ENCODE data around the gene ELMO1. TPM values are rescaled to one million over a fixed set of nuclear protein-coding genes. Genes with fewer than 3 reads are reported as not detected.

Gene ELMO1
- total RNA-seq, 1 experiment from 2014 or later, result not detected

DNA sequence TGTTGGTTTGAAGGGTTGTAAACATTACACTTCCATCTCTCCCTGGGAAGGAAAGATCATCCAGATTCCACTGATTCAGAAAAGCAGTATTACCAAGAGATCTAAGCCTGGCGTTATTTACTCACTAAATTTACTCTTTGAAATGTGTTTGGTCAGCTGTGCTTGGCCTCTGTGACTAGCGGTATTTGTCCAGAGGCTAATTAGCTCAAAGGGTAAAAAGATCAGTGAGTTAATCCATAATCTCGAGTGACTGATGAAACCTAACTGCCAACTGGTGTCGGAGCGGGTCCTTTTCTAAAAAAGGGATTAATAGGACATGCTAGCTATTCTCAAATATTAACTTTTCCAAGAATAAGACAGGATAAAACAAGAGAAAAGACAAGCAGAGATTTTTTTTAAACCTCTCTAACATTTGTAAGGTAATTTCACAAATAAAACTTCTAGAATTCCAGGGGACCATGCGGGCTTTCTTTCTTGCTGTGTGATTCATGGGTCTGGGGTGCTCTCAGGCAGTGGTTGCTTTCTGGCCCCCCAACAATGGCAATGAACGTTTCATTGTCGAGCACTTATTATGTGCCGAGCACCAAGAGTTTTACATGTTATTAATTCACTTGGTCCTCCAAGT lies 477.0 kb downstream of the ELMO1 start:
- CTCF ChIA-PET, result no interaction called here
- H3K27ac ChIP-seq (ENCODE audit: low read length), result no peak overlapping the region
- no peaks in the 10 kb centered on the region for H3K36me3 ChIP-seq (ENCODE audit: low read depth, low read length)
- no peaks in the 10 kb centered on the region for H3K79me2 ChIP-seq (ENCODE audit: low read length)
- intact Hi-C loops (cut with micrococcal nuclease), result no loop called here
- no peak overlapping the region for H3K9ac ChIP-seq (ENCODE audit: low read length)
- 0 out of 2 replicates have a peak, but pooled peaks cover 4% of the 10 kb centered on the region for H3K27me3 ChIP-seq (ENCODE audit: low read length)
- BruUV-seq (replicated peaks), result no TSS peak
- no peak overlapping the region for H2AFZ ChIP-seq (ENCODE audit: low read length)
- no peak for DNase-seq
- no peaks in the 10 kb centered on the region for H3K4me1 ChIP-seq (ENCODE audit: insufficient read depth, low read length)
- no peak overlapping the region for H3K4me3 ChIP-seq (ENCODE audit: low read length)
- no peak overlapping the region for H3K4me2 ChIP-seq (ENCODE audit: low read length)
- ATAC-seq, result no peak
- POLR2A ChIA-PET (ENCODE audit: unreplicated experiment), result no interaction called here
- H3K9me3 ChIP-seq (ENCODE audit: low read length), result no peaks in the 10 kb centered on the region
- H4K20me1 ChIP-seq (ENCODE audit: low read length), result no peaks in the 10 kb centered on the region
- TF ChIP-seq EZH2 (IDR thresholded peaks at IDR 0.05; ENCODE audit: low read length, unreplicated experiment) (no peak), EZH2phosphoT487 (IDR thresholded peaks at IDR 0.05; ENCODE audit: borderline replicate concordance, low read length) (no peak)
- no peaks in the 10 kb centered on the region for H3K9me2 ChIP-seq (replicated peaks; ENCODE audit: low read length)
- no peaks in the 10 kb centered on the region for H3F3A ChIP-seq (ENCODE audit: low read length, unreplicated experiment)

GRCh38 chr7:36970551-36971514 lies 477.8 kb downstream of the ELMO1 start:
- no peaks in the 10 kb centered on the region for H4K20me1 ChIP-seq (ENCODE audit: low read length)
- no peaks in the 10 kb centered on the region for H3K9me2 ChIP-seq (replicated peaks; ENCODE audit: low read length)
- H3K27me3 ChIP-seq (ENCODE audit: low read length), result 0 out of 2 replicates have a peak, but pooled peaks cover 4% of the 10 kb centered on the region
- BruUV-seq (replicated peaks), result no TSS peak
- H3K9ac ChIP-seq (ENCODE audit: low read length), result no peak overlapping the region
- no peak for DNase-seq
- intact Hi-C loops (cut with micrococcal nuclease), result no loop called here
- no peaks in the 10 kb centered on the region for H3K79me2 ChIP-seq (ENCODE audit: low read length)
- ChIA-PET POLR2A (ENCODE audit: unreplicated experiment) (interaction anchor here (0.6 kb wide), 1 partner anchor 57 kb away, joined by 3 read pairs; no protein-coding TSS in a partner anchor), CTCF (no interaction called here)
- no peaks in the 10 kb centered on the region for H3K4me1 ChIP-seq (ENCODE audit: insufficient read depth, low read length)
- no peak overlapping the region for H3K4me2 ChIP-seq (ENCODE audit: low read length)
- H2AFZ ChIP-seq (ENCODE audit: low read length), result no peak overlapping the region
- no peaks in the 10 kb centered on the region for H3F3A ChIP-seq (ENCODE audit: low read length, unreplicated experiment)
- ATAC-seq, result no peak
- H3K36me3 ChIP-seq (ENCODE audit: low read depth, low read length), result no peaks in the 10 kb centered on the region
- no peaks in the 10 kb centered on the region for H3K9me3 ChIP-seq (ENCODE audit: low read length)
- no peak overlapping the region for H3K27ac ChIP-seq (ENCODE audit: low read length)
- TF ChIP-seq EZH2 (IDR thresholded peaks at IDR 0.05; ENCODE audit: low read length, unreplicated experiment) (no peak), EZH2phosphoT487 (IDR thresholded peaks at IDR 0.05; ENCODE audit: borderline replicate concordance, low read length) (no peak)
- TF ChIP-seq, protein P1, sequence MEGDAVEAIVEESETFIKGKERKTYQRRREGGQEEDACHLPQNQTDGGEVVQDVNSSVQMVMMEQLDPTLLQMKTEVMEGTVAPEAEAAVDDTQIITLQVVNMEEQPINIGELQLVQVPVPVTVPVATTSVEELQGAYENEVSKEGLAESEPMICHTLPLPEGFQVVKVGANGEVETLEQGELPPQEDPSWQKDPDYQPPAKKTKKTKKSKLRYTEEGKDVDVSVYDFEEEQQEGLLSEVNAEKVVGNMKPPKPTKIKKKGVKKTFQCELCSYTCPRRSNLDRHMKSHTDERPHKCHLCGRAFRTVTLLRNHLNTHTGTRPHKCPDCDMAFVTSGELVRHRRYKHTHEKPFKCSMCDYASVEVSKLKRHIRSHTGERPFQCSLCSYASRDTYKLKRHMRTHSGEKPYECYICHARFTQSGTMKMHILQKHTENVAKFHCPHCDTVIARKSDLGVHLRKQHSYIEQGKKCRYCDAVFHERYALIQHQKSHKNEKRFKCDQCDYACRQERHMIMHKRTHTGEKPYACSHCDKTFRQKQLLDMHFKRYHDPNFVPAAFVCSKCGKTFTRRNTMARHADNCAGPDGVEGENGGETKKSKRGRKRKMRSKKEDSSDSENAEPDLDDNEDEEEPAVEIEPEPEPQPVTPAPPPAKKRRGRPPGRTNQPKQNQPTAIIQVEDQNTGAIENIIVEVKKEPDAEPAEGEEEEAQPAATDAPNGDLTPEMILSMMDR (conservative IDR thresholded peaks at IDR 0.05; ENCODE audit: low read depth, low read length), result no peak
- no peak overlapping the region for H3K4me3 ChIP-seq (ENCODE audit: low read length)

DNA sequence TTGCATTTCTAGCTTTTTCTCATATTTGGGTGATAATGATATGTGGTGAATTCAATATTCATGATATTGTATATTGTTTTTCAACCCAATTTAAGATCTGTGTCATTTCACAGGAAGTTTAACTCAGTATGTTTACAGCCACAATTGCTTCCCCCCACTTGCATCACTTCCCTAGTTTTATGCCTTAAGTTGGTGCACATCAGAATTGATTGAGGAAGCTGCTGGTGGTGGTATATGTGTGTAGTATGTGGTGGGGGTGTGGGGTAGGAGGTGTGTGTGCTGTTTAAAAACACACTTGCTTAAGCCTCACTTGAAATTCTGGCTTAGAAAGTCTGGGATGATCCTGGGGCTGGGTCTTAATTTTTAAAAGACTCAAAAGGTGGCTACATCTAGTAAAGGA lies 479.3 kb downstream of the ELMO1 start:
- Histone ChIP-seq H3K27me3 (ENCODE audit: low read length) (0 out of 2 replicates have a peak, but pooled peaks cover 13% of the 10 kb centered on the region), H3K79me2 (ENCODE audit: low read length) (no peaks in the 10 kb centered on the region), H4K20me1 (ENCODE audit: low read length) (no peaks in the 10 kb centered on the region), H3K9me2 (replicated peaks; ENCODE audit: low read length) (no peaks in the 10 kb centered on the region), H3K4me2 (ENCODE audit: low read length) (no peak overlapping the region), H3K4me3 (ENCODE audit: low read length) (no peak overlapping the region), H2AFZ (ENCODE audit: low read length) (no peak overlapping the region), H3K9me3 (ENCODE audit: low read length) (no peaks in the 10 kb centered on the region), H3K36me3 (ENCODE audit: low read depth, low read length) (no peaks in the 10 kb centered on the region), H3K9ac (ENCODE audit: low read length) (no peak overlapping the region), H3K27ac (ENCODE audit: low read length) (no peak overlapping the region), H3K4me1 (ENCODE audit: insufficient read depth, low read length) (no peaks in the 10 kb centered on the region), H3F3A (ENCODE audit: low read length, unreplicated experiment) (no peaks in the 10 kb centered on the region)
- TF ChIP-seq EZH2phosphoT487 (IDR thresholded peaks at IDR 0.05; ENCODE audit: borderline replicate concordance, low read length), result no peak
- TF ChIP-seq, protein P1 (conservative IDR thresholded peaks at IDR 0.05; ENCODE audit: low read depth, low read length), result no peak
- TF ChIP-seq EZH2 (IDR thresholded peaks at IDR 0.05; ENCODE audit: low read length, unreplicated experiment), result no peak
- POLR2A ChIA-PET (ENCODE audit: unreplicated experiment), result no interaction called here
- DNase-seq (no peak), ATAC-seq (no peak)
- intact Hi-C loops (cut with micrococcal nuclease), result no loop called here
- BruUV-seq (replicated peaks), result no TSS peak
- CTCF ChIA-PET, result no interaction called here
